ENCODE data around the gene CD2BP2.
A peak's percentile ranks its signal among the peaks of the same experiment; 100 is the strongest.

The CD2BP2 gene

GRCh38 chr16:30394592-30395154 lies 39.6 kb upstream of the CD2BP2 start:
- Histone ChIP-seq H3K4me2 (ENCODE audit: low read length) (peak overlapping the region; percentile 92), H3K4me1 (ENCODE audit: control insufficient read depth, insufficient read depth, low read length) (peaks cover 14% of the 10 kb centered on the region), H3K9me3 (replicated peaks; ENCODE audit: low read length) (no peaks in the 10 kb centered on the region), H3K4me3 (ENCODE audit: low read length) (peak overlapping the region; percentile 90), H3K9ac (ENCODE audit: low read depth, low read length) (peak overlapping the region; percentile 88), H3K36me3 (ENCODE audit: insufficient read depth, low read length) (peaks cover 16% of the 10 kb centered on the region), H3K27me3 (ENCODE audit: control insufficient read depth, insufficient read depth, low read length) (no peaks in the 10 kb centered on the region)

GRCh38 chr16:30383521-30383920 lies 28.4 kb upstream of the CD2BP2 start:
- Histone ChIP-seq H3K9ac (ENCODE audit: low read depth, low read length) (no peak overlapping the region), H3K4me1 (ENCODE audit: control insufficient read depth, insufficient read depth, low read length) (peaks cover 5% of the 10 kb centered on the region), H3K4me3 (ENCODE audit: low read length) (no peak overlapping the region)

DNA sequence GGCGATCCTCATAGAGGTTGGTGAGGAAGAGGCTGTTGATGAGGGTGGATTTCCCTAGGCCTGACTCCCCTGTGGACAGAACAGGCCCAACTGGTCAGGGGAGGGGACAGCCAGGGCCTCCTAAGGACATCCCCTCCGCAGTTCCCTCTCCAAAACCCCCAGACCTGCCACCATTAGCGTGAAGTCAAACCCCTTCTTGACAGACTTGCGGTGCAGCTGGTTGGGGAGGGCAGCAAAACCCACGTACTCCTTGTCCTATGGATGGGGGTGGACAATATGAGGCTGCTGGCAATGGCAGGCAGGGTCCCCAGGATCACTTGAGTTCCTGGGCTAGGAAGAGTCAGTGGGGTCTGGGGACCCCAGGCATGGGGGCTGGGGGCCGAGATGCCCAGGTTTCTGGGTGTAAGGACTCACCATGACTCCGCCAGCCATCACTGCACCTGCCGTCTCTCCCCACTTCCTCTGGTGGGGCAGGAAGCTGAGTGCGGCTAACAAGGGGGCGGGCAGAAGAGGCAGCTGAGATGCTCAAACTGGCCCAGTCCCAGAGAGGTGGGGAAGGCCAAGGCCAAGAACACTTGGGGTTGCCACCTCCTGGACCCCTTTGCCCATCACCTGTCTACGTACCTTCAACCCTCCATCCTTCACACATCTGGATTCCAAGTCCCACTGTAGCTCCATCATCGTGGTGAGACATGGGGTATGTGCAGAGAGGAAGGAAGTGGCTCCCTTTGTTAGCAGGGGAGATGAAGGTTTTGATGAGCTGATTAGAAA lies 27.2 kb upstream of the CD2BP2 start, which contains the start of gene SEPTIN1:
SEPTIN1 (minus strand) TSS at position 451 of the 771 bp plus-strand sequence; CDS start at position 432, 19 bp downstream.
- H3K4me3 ChIP-seq (ENCODE audit: low read length): no peak within 1 kb of the TSS
- no peaks in the 10 kb centered on the region for H3K27me3 ChIP-seq (ENCODE audit: control insufficient read depth, insufficient read depth, low read length)
- H3K9ac ChIP-seq (ENCODE audit: low read depth, low read length): no peak within 1 kb of the TSS
- no peaks in the 10 kb centered on the region for H3K9me3 ChIP-seq (replicated peaks; ENCODE audit: low read length)
- no peaks in the 10 kb centered on the region for H3K36me3 ChIP-seq (ENCODE audit: insufficient read depth, low read length)
- H3K4me1 ChIP-seq (ENCODE audit: control insufficient read depth, insufficient read depth, low read length): peaks cover 12% of the 10 kb centered on the region
- H3K4me2 ChIP-seq (ENCODE audit: low read length): no peak within 1 kb of the TSS

More at GRCh38 chr16:30383521-30383920, 28.4 kb upstream of the CD2BP2 start:
- Histone ChIP-seq H3K36me3 (ENCODE audit: insufficient read depth, low read length) (no peaks in the 10 kb centered on the region), H3K9me3 (replicated peaks; ENCODE audit: low read length) (no peaks in the 10 kb centered on the region), H3K27me3 (ENCODE audit: control insufficient read depth, insufficient read depth, low read length) (no peaks in the 10 kb centered on the region), H3K4me2 (ENCODE audit: low read length) (no peak overlapping the region)

- peaks cover 17% of the 10 kb centered on the region for H3K4me1 ChIP-seq (ENCODE audit: control insufficient read depth, insufficient read depth, low read length)
- H3K27me3 ChIP-seq (ENCODE audit: control insufficient read depth, insufficient read depth, low read length): no peaks in the 10 kb centered on the region
- no peak overlapping the region for H3K4me2 ChIP-seq (ENCODE audit: low read length)
- H3K9me3 ChIP-seq (replicated peaks; ENCODE audit: low read length): no peaks in the 10 kb centered on the region
- no peak overlapping the region for H3K9ac ChIP-seq (ENCODE audit: low read depth, low read length)
- no peak overlapping the region for H3K4me3 ChIP-seq (ENCODE audit: low read length)
- no peaks in the 10 kb centered on the region for H3K36me3 ChIP-seq (ENCODE audit: insufficient read depth, low read length)
These were observed 26.4 kb upstream of the CD2BP2 start for GRCh38 chr16:30381291-30382041.

DNA sequence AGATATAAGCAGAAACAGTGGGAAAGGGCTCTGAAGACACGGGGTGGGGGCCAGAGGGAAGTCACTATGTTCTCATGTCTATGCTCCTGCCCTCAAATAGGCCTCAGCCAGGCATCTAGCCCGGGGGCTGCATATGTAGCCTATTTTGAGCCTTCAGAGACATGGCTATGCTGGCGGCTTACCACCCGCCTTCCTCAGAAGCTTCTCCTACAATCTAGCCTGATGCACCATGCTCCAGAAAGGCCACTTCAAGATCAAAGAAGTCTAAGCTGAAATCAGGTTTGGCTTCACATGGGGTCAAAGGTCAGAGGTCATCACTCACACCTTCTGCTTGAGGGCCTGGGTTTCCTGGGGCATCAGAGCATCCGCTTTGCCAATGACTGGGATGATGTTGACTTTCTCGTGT lies 25.7 kb upstream of the CD2BP2 start:
- H3K4me1 ChIP-seq (ENCODE audit: control insufficient read depth, insufficient read depth, low read length): peaks cover 17% of the 10 kb centered on the region
- H3K36me3 ChIP-seq (ENCODE audit: insufficient read depth, low read length): no peaks in the 10 kb centered on the region
- no peak overlapping the region for H3K9ac ChIP-seq (ENCODE audit: low read depth, low read length)
- H3K4me2 ChIP-seq (ENCODE audit: low read length): no peak overlapping the region
- H3K9me3 ChIP-seq (replicated peaks; ENCODE audit: low read length): no peaks in the 10 kb centered on the region
- H3K27me3 ChIP-seq (ENCODE audit: control insufficient read depth, insufficient read depth, low read length): no peaks in the 10 kb centered on the region
- H3K4me3 ChIP-seq (ENCODE audit: low read length): no peak overlapping the region

GRCh38 chr16:30380072-30380802 lies 25.1 kb upstream of the CD2BP2 start:
- H3K9me3 ChIP-seq (replicated peaks; ENCODE audit: low read length): no peaks in the 10 kb centered on the region
- no peaks in the 10 kb centered on the region for H3K36me3 ChIP-seq (ENCODE audit: insufficient read depth, low read length)
- no peak overlapping the region for H3K4me2 ChIP-seq (ENCODE audit: low read length)
- H3K4me3 ChIP-seq (ENCODE audit: low read length): no peak overlapping the region
- no peak overlapping the region for H3K9ac ChIP-seq (ENCODE audit: low read depth, low read length)
- no peaks in the 10 kb centered on the region for H3K27me3 ChIP-seq (ENCODE audit: control insufficient read depth, insufficient read depth, low read length)
- peaks cover 17% of the 10 kb centered on the region for H3K4me1 ChIP-seq (ENCODE audit: control insufficient read depth, insufficient read depth, low read length)

- Histone ChIP-seq H3K27me3 (ENCODE audit: control insufficient read depth, insufficient read depth, low read length) (no peaks in the 10 kb centered on the region), H3K4me3 (ENCODE audit: low read length) (peak overlapping the region; percentile 92), H3K9ac (ENCODE audit: low read depth, low read length) (peak overlapping the region; percentile 87), H3K4me1 (ENCODE audit: control insufficient read depth, insufficient read depth, low read length) (peaks cover 17% of the 10 kb centered on the region), H3K4me2 (ENCODE audit: low read length) (peak overlapping the region; percentile 100), H3K9me3 (replicated peaks; ENCODE audit: low read length) (no peaks in the 10 kb centered on the region), H3K36me3 (ENCODE audit: insufficient read depth, low read length) (no peaks in the 10 kb centered on the region)
These were observed 24.2 kb upstream of the CD2BP2 start for GRCh38 chr16:30379158-30379783.

DNA sequence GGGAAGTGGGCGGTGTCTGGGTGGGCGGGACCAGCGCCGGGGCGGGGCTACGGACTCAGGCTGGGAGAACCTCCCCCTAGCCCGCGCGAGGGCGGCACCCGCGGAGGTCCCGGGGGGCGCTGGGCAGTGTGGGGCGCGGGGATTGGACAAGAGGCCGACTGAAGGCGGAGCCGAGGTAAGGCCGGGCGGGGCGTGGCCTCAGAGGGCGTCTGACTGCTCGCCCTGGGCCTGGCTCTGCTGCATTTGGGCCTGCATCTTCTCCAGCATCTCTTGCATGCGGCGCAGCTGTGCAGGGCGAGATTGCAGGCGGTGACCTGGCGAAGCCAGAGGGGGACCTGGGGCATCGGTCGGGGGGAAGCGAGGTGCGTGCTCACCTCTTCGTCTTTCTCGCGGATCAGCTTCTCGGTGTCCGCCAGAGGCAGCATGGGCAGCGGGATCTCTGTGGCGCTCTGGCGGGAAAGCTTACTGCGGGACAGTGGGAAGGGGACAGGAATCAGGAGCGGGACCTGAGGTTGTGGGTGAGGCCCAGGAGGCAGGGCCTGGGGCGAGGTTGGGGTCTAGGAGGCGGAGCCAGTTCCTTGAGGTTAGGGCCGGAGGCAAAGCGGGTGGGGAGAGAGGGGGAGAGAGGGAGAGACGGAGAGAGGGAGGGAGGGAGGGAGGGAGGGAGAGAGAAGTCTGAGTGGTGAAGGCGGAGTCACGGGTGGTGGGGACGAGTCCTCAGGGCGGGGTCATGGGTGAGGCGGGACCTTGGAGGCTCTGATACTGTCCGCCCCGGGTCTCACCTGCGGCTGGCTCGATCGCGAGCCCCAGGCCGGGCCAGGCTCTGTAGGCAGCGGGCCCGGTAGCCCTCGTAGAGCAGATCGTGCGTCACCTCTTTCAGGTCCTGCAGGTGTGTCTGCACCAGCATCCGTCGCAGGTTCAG lies 23.4 kb upstream of the CD2BP2 start:
- Histone ChIP-seq H3K4me1 (ENCODE audit: control insufficient read depth, insufficient read depth, low read length) (peaks cover 17% of the 10 kb centered on the region), H3K9ac (ENCODE audit: low read depth, low read length) (peak overlapping the region; percentile 98), H3K4me3 (ENCODE audit: low read length) (peak overlapping the region; percentile 92), H3K27me3 (ENCODE audit: control insufficient read depth, insufficient read depth, low read length) (no peaks in the 10 kb centered on the region), H3K36me3 (ENCODE audit: insufficient read depth, low read length) (no peaks in the 10 kb centered on the region), H3K9me3 (replicated peaks; ENCODE audit: low read length) (no peaks in the 10 kb centered on the region), H3K4me2 (ENCODE audit: low read length) (peak overlapping the region; percentile 100)

DNA sequence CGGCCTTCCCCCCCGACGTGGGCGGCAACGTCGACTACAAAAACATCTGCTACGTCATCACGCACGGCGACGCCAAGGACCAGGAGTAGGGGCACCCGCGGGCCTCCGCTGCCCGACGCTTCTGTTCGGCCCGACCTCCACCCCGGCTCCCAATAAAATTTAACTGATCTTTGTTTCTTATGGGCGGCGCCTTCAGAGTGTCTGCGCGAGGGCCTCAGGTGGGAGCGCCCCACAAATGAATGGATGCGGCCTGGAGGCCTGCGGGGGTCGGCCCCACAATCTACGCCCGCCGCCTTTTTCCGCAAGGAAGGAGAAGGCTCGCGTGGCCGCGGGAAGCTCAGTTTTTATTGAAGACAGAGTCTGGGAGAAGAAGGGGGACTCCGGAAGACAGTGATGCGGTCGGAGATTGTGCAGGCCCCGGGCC lies 22.7 kb upstream of the CD2BP2 start:
- Histone ChIP-seq H3K4me1 (ENCODE audit: control insufficient read depth, insufficient read depth, low read length) (peaks cover 17% of the 10 kb centered on the region), H3K36me3 (ENCODE audit: insufficient read depth, low read length) (no peaks in the 10 kb centered on the region), H3K4me2 (ENCODE audit: low read length) (peak overlapping the region; percentile 97), H3K9me3 (replicated peaks; ENCODE audit: low read length) (no peaks in the 10 kb centered on the region), H3K27me3 (ENCODE audit: control insufficient read depth, insufficient read depth, low read length) (no peaks in the 10 kb centered on the region), H3K9ac (ENCODE audit: low read depth, low read length) (peak overlapping the region; percentile 98), H3K4me3 (ENCODE audit: low read length) (peak overlapping the region; percentile 92)
